ENCODE results near the gene F11.

The F11 gene

DNA sequence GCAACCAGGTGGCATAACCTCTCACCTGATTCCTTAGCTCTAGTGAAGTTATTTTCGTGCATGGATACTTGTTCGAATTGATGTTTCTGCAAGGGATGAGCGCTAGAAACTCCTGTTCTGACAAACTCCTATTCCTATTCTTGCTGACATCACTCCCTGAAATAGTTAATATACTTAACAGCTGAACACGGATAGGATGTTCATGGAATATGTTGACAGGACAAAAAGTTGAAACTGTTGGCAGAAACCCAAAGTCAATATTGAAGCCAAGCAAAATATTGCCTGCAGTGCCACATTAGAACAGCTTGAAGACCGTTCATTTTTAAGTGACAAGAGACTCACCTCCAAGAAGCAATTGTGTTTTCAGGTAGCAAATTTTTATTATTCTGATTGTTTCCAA lies 38.8 kb upstream of the F11 start, which contains the start of gene KLKB1:
TSS of gene KLKB1 (plus strand) at position 287 of the 400 bp plus-strand sequence. CDS start 689 bp downstream, outside the sequence.
- H3K27me3 ChIP-seq (ENCODE audit: insufficient read depth, poor library complexity, severe bottlenecking), result no peaks in the 10 kb centered on the region
- no peak within 1 kb of the TSS for H3K4me3 ChIP-seq (replicated peaks; ENCODE audit: insufficient read depth, low read length)
- TF ChIP-seq, protein P1, sequence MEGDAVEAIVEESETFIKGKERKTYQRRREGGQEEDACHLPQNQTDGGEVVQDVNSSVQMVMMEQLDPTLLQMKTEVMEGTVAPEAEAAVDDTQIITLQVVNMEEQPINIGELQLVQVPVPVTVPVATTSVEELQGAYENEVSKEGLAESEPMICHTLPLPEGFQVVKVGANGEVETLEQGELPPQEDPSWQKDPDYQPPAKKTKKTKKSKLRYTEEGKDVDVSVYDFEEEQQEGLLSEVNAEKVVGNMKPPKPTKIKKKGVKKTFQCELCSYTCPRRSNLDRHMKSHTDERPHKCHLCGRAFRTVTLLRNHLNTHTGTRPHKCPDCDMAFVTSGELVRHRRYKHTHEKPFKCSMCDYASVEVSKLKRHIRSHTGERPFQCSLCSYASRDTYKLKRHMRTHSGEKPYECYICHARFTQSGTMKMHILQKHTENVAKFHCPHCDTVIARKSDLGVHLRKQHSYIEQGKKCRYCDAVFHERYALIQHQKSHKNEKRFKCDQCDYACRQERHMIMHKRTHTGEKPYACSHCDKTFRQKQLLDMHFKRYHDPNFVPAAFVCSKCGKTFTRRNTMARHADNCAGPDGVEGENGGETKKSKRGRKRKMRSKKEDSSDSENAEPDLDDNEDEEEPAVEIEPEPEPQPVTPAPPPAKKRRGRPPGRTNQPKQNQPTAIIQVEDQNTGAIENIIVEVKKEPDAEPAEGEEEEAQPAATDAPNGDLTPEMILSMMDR (IDR thresholded peaks at IDR 0.05; ENCODE audit: insufficient read depth, low read length), result no peak
- TF ChIP-seq GABPA (IDR thresholded peaks at IDR 0.05; ENCODE audit: low read depth), result no peak
- TF ChIP-seq POLR2AphosphoS5 (IDR thresholded peaks at IDR 0.05; ENCODE audit: low read depth), result no peak
- TF ChIP-seq SPI1 (IDR thresholded peaks at IDR 0.05; ENCODE audit: borderline replicate concordance, low read depth), result no peak
- TF ChIP-seq REST (IDR thresholded peaks at IDR 0.05; ENCODE audit: insufficient replicate concordance, low read depth), result no peak
- no peak for DNase-seq (ENCODE audit: low read depth in 1 of 2, low spot score in 1 of 2)
- H3K27ac ChIP-seq (replicated peaks), result no peak within 1 kb of the TSS

DNA sequence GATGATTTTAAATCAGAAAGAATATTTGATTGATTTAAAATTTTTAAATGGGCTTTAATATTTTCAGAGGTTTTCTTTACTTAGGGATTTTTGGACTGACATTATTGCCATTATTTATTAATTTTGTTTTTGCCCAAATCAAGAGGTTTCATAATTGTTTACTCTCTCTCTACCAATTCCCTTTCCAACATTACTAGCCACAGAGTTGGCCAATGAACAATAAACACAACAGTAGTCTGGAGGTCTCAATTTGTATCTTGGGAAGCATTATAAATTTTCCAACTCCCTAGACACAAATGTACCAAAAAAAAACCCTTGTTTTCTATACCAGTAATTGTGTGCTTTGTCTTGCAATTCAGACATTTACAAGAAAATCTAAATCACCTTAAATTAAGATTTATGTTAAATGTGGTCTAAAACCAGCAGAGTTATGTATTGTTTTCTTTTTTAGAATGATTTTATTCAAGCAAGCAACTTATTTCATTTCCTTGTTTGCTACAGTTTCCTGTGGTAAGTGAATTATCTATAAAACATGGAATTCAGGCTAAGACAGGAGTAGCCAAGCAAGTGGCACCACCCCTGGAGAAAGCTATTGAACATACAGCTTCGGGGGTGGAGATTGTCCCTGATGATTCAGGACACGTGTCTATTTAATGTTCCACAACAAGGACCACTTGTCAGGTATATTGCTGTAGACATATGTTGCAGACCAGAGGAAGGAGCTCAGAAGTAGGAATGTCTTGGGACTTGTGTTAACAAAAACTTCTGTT lies 38.1 kb upstream of the F11 start:
- DNase-seq (ENCODE audit: low read depth in 1 of 2, low spot score in 1 of 2), result no peak
- no peaks in the 10 kb centered on the region for H3K27me3 ChIP-seq (ENCODE audit: insufficient read depth, poor library complexity, severe bottlenecking)
- H3K4me3 ChIP-seq (replicated peaks; ENCODE audit: insufficient read depth, low read length), result no peak overlapping the region
- no peak overlapping the region for H3K27ac ChIP-seq (replicated peaks)
- TF ChIP-seq POLR2AphosphoS5 (IDR thresholded peaks at IDR 0.05; ENCODE audit: low read depth) (no peak), GABPA (IDR thresholded peaks at IDR 0.05; ENCODE audit: low read depth) (no peak), REST (IDR thresholded peaks at IDR 0.05; ENCODE audit: insufficient replicate concordance, low read depth) (no peak), SPI1 (IDR thresholded peaks at IDR 0.05; ENCODE audit: borderline replicate concordance, low read depth) (no peak)

DNA sequence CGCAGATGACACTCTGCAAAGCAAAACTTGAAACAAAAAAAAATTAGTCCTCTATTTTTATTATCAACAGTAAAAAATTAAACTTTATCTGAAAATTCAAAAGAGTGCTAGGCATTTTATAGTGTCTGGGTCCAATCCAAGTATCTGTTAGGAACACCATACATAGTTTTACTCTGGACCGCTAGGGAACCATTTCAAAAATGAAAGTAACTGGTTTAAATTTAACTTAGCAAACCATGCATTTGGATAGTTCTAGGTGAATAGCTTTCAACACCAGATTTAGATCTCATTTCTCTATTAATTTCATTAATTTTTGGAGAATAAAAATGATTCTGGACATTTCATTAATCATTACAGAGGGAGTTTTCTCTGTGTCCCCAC lies 37.5 kb upstream of the F11 start:
- TF ChIP-seq, protein P1 (IDR thresholded peaks at IDR 0.05; ENCODE audit: insufficient read depth, low read length), result no peak
- no peak for TF ChIP-seq SPI1 (IDR thresholded peaks at IDR 0.05; ENCODE audit: borderline replicate concordance, low read depth)
- H3K4me3 ChIP-seq (replicated peaks; ENCODE audit: insufficient read depth, low read length), result no peak overlapping the region
- H3K27ac ChIP-seq (replicated peaks), result no peak overlapping the region
- no peaks in the 10 kb centered on the region for H3K27me3 ChIP-seq (ENCODE audit: insufficient read depth, poor library complexity, severe bottlenecking)
- DNase-seq (ENCODE audit: low read depth in 1 of 2, low spot score in 1 of 2), result no peak

DNA sequence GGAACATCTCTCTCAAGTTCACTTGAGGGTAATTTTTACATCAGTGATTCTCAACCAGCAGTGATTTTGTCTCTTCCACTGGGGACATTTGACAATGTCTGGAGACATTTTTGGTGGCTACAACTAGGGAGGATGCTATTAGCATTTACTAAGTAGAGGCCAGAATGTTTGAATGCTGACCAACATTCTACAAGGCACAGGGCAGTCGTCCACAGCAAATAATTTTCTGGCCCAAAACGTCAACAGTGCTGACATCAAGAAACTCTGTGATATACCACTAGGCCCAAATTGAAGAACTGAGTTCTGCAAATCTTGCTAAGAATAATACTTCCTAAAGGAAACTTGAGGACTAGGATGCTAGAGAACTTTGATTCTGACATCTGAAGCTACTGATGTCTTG lies 31.6 kb upstream of the F11 start:
- DNase-seq (ENCODE audit: low read depth in 1 of 2, low spot score in 1 of 2), result no peak
- TF ChIP-seq REST (IDR thresholded peaks at IDR 0.05; ENCODE audit: insufficient replicate concordance, low read depth) (no peak), SPI1 (IDR thresholded peaks at IDR 0.05; ENCODE audit: borderline replicate concordance, low read depth) (no peak), POLR2AphosphoS5 (IDR thresholded peaks at IDR 0.05; ENCODE audit: low read depth) (no peak), GABPA (IDR thresholded peaks at IDR 0.05; ENCODE audit: low read depth) (no peak)
- TF ChIP-seq, protein P1 (IDR thresholded peaks at IDR 0.05; ENCODE audit: insufficient read depth, low read length), result no peak
- Histone ChIP-seq H3K27ac (replicated peaks) (no peak overlapping the region), H3K4me3 (replicated peaks; ENCODE audit: insufficient read depth, low read length) (no peak overlapping the region), H3K27me3 (ENCODE audit: insufficient read depth, poor library complexity, severe bottlenecking) (no peaks in the 10 kb centered on the region)

Data from HL-60 (cell line).